Neural cell (in vitro differentiated cells): ENCODE results near the gene TRPM3. TPM values are rescaled to one million over a fixed set of nuclear protein-coding genes. Genes with fewer than 3 reads are reported as not detected.

Experiments used
- H2AFZ ChIP-seq: fragments of 200-600, 300-800 bp; sonication (generic), shearing (Covaris generic); 2 replicates; pipeline ENCODE4 v1.6.0; 2014; ENCODE audit warnings: low read depth, mild to moderate bottlenecking, antibody characterized with exemption, low read length, moderate library complexity
- H3F3A ChIP-seq: fragments of 200-600 bp; shearing (Covaris generic); 2 replicates; pipeline ENCODE4 v1.6.1; 2016; ENCODE audit warnings: mild to moderate bottlenecking, moderate library complexity, mixed read lengths, antibody characterized with exemption, low read length; ENCODE audit not compliant: insufficient read depth, poor library complexity, severe bottlenecking
- H3K27ac ChIP-seq: fragments of 200-600, 300-800 bp; sonication (generic), shearing (Covaris generic); 2 replicates; pipeline ENCODE4 v1.5.1; 2014; ENCODE audit warnings: mild to moderate bottlenecking, low read length, moderate library complexity
- H3K27me3 ChIP-seq: fragments of 300-800, 200-600 bp; sonication (generic), shearing (Covaris generic); 2 replicates; pipeline ENCODE4 v1.6.0; 2014; ENCODE audit warnings: mild to moderate bottlenecking, low read depth, low read length, moderate library complexity; ENCODE audit not compliant: insufficient read depth
- H3K36me3 ChIP-seq: fragments of 300-800, 200-600 bp; sonication (generic), shearing (Covaris generic); 2 replicates; pipeline ENCODE4 v1.5.1; 2014; ENCODE audit warnings: mild to moderate bottlenecking, antibody characterized with exemption, low read length, moderate library complexity; ENCODE audit not compliant: insufficient read depth
- H3K4me2 ChIP-seq: fragments of 300-800, 200-600 bp; sonication (generic), shearing (Covaris generic); 2 replicates; pipeline ENCODE4 v1.6.0; 2014; ENCODE audit warnings: mild to moderate bottlenecking, low read length
- H3K4me3 ChIP-seq: fragments of 300-800, 200-600 bp; sonication (generic), shearing (Covaris generic); 2 replicates; pipeline ENCODE4 v1.5.1; 2014; ENCODE audit warnings: mild to moderate bottlenecking, low read length, moderate library complexity
- H3K79me2 ChIP-seq: fragments of 200-600 bp; shearing (Covaris generic); replicated peaks from 2 replicates; pipeline ENCODE4 v1.6.0; 2014; ENCODE audit warnings: mild to moderate bottlenecking, low read length, moderate library complexity; ENCODE audit not compliant: insufficient read depth
- H3K9ac ChIP-seq: fragments of 300-800, 200-600 bp; sonication (generic), shearing (Covaris generic); 2 replicates; pipeline ENCODE4 v1.6.1; 2016; ENCODE audit warnings: mild to moderate bottlenecking, low read length, mixed read lengths
- H3K9me2 ChIP-seq: fragments of 200-600 bp; shearing (Covaris generic); 2 replicates; pipeline ENCODE4 v1.6.1; 2016; ENCODE audit warnings: mild to moderate bottlenecking, low read length, mixed read lengths; ENCODE audit not compliant: insufficient read depth
- H3K9me3 ChIP-seq: fragments of 200-600, 300-800 bp; sonication (generic), shearing (Covaris generic); 2 replicates; pipeline ENCODE4 v1.6.1; 2016; ENCODE audit warnings: mild to moderate bottlenecking, mixed run types, low read length, moderate library complexity, mixed read lengths
- H4K20me1 ChIP-seq: fragments of 200-600 bp; shearing (Covaris generic); 2 replicates; pipeline ENCODE4 v1.6.1; 2016; ENCODE audit warnings: mild to moderate bottlenecking, mixed run types; ENCODE audit not compliant: insufficient read depth
- CTCF ChIP-seq: fragments of 450-650 bp; IDR thresholded peaks from 2 replicates; pipeline ENCODE4 v1.5.1; 2014; ENCODE audit warnings: antibody characterized with exemption, mild to moderate bottlenecking, moderate library complexity; ENCODE audit not compliant: poor library complexity, severe bottlenecking
- EP300 ChIP-seq: fragments of 450-650 bp; conservative IDR thresholded peaks from 2 replicates; pipeline ENCODE4 v1.6.1; 2014; ENCODE audit warnings: antibody characterized with exemption, mild to moderate bottlenecking, moderate library complexity; ENCODE audit not compliant: poor library complexity, severe bottlenecking
- EZH2 ChIP-seq: fragments of 200-600, 300-800 bp; shearing (Covaris generic), sonication (generic); IDR thresholded peaks from 2 replicates; pipeline ENCODE4 v1.6.1; 2014; ENCODE audit warnings: antibody characterized with exemption, low read length, borderline replicate concordance, mild to moderate bottlenecking; ENCODE audit not compliant: insufficient read depth, poor library complexity, severe bottlenecking
- MXI1 ChIP-seq: fragments of 450-650 bp; conservative IDR thresholded peaks from 2 replicates; pipeline ENCODE4 v1.6.1; 2014; ENCODE audit warnings: antibody characterized with exemption, mild to moderate bottlenecking; ENCODE audit not compliant: poor library complexity, severe bottlenecking
- POLR2AphosphoS5 ChIP-seq: IDR thresholded peaks from 2 replicates; pipeline ENCODE4 v1.6.1; 2012
- RAD21 ChIP-seq: fragments of 450-650 bp; conservative IDR thresholded peaks from 2 replicates; pipeline ENCODE4 v1.6.1; 2014; ENCODE audit warnings: antibody characterized with exemption, mild to moderate bottlenecking, moderate library complexity
- REST ChIP-seq: IDR thresholded peaks from 2 replicates; pipeline ENCODE4 v1.6.1; 2012; ENCODE audit warnings: borderline replicate concordance
- SMC3 ChIP-seq: fragments of 450-650 bp; conservative IDR thresholded peaks from 2 replicates; pipeline ENCODE4 v1.6.1; 2014; ENCODE audit warnings: antibody characterized with exemption, mild to moderate bottlenecking, moderate library complexity; ENCODE audit not compliant: poor library complexity
- TAF1 ChIP-seq: IDR thresholded peaks from 2 replicates; pipeline ENCODE4 v1.6.1; 2012; ENCODE audit warnings: low read depth
- polyA plus RNA-seq: library from polyadenylated mRNA; depleted of rRNA; stranded (reverse); fragments of >200 nt; gene quantifications from 2 replicates; pipeline ENCODE4 v1.2.3, GENCODE V29; 2014

The TRPM3 gene
- polyA plus RNA-seq, 1 donor from 2014 or later, result 1.3 TPM

- H4K20me1 ChIP-seq, result no peaks in the 10 kb centered on the region
- TF ChIP-seq SMC3 (no peak), RAD21 (no peak), CTCF (no peak), TAF1 (no peak), REST (no peak), EP300 (no peak), EZH2 (no peak), POLR2AphosphoS5 (no peak), MXI1 (no peak)
- no peak overlapping the region for H3K4me2 ChIP-seq
These were observed 441.6 kb downstream of the TRPM3 start for GRCh38 chr9:70679845-70680244.

GRCh38 chr9:70678153-70678552, 443.3 kb downstream of the TRPM3 start:
- Histone ChIP-seq H3K27ac (no peak overlapping the region), H3F3A (no peaks in the 10 kb centered on the region), H3K27me3 (no peaks in the 10 kb centered on the region), H3K79me2 (no peaks in the 10 kb centered on the region), H3K36me3 (no peaks in the 10 kb centered on the region), H4K20me1 (no peaks in the 10 kb centered on the region), H3K9me2 (no peaks in the 10 kb centered on the region), H3K4me3 (no peak overlapping the region), H2AFZ (no peak overlapping the region), H3K9ac (no peak overlapping the region), H3K4me2 (no peak overlapping the region), H3K9me3 (no peaks in the 10 kb centered on the region)
- TF ChIP-seq POLR2AphosphoS5, result no peak
- TF ChIP-seq CTCF, result no peak
- TF ChIP-seq SMC3, result no peak
- no peak for TF ChIP-seq EP300
- TF ChIP-seq REST, result no peak
- no peak for TF ChIP-seq MXI1
- no peak for TF ChIP-seq EZH2
- no peak for TF ChIP-seq RAD21
- TF ChIP-seq TAF1, result no peak

More at GRCh38 chr9:70679845-70680244, 441.6 kb downstream of the TRPM3 start:
- Histone ChIP-seq H3K9ac (no peak overlapping the region), H3K36me3 (no peaks in the 10 kb centered on the region), H3K27me3 (no peaks in the 10 kb centered on the region), H3K79me2 (no peaks in the 10 kb centered on the region), H2AFZ (no peak overlapping the region), H3K9me2 (no peaks in the 10 kb centered on the region), H3K27ac (no peak overlapping the region), H3F3A (no peaks in the 10 kb centered on the region), H3K4me3 (no peak overlapping the region), H3K9me3 (no peaks in the 10 kb centered on the region)
